NCI-H128 (cell line): ENCODE results near the gene MCU.
"Not testable (repeated sequence)": the region's sequence is repeated elsewhere in the genome, so short reads cannot be mapped to it uniquely, and the experiment has no call there.

Experiments used
- DNase-seq: peaks from one replicate; lab custom pipeline; 2025; ENCODE audit not compliant: unreplicated experiment; lab: John Stamatoyannopoulos, UW

MCU gene

GRCh38 chr10:72890086-72890485 lies 198.1 kb downstream of the MCU start:
- DNase-seq = no peak

GRCh38 chr10:72893136-72893798 lies 201.3 kb downstream of the MCU start, which contains the start of gene OIT3:
Gene OIT3, plus strand, starts transcription at chr10:72893739. Its CDS starts 60 bp downstream, at chr10:72893799.
- DNase-seq = no peak

- DNase-seq = no peak
Observed at GRCh38 chr10:72895236-72895850, 203.4 kb downstream of the MCU start.

- no peak for DNase-seq
Observed at GRCh38 chr10:72898616-72899015, 206.7 kb downstream of the MCU start.

- DNase-seq = no peak
Observed at GRCh38 chr10:72899545-72899944, 207.6 kb downstream of the MCU start.

GRCh38 chr10:72903941-72904446 lies 212.1 kb downstream of the MCU start:
- DNase-seq = not testable (repeated sequence)

- DNase-seq = no peak
Observed at GRCh38 chr10:72904806-72905205, 212.9 kb downstream of the MCU start.

GRCh38 chr10:72906446-72906845 lies 214.5 kb downstream of the MCU start:
- no peak for DNase-seq

GRCh38 chr10:72910705-72911104 lies 218.8 kb downstream of the MCU start:
- DNase-seq = no peak

GRCh38 chr10:72911758-72912157 lies 219.8 kb downstream of the MCU start:
- DNase-seq = no peak

GRCh38 chr10:72912736-72913135 lies 220.8 kb downstream of the MCU start:
- no peak for DNase-seq

- DNase-seq = no peak
Observed at GRCh38 chr10:72913287-72913686, 221.3 kb downstream of the MCU start.

GRCh38 chr10:72917201-72917600 lies 225.3 kb downstream of the MCU start:
- not testable (repeated sequence) for DNase-seq

GRCh38 chr10:72917803-72918332 lies 225.9 kb downstream of the MCU start:
- DNase-seq = not testable (repeated sequence)

GRCh38 chr10:72918352-72918751 lies 226.4 kb downstream of the MCU start:
- DNase-seq = no peak

GRCh38 chr10:72921147-72921683 lies 229.3 kb downstream of the MCU start:
- DNase-seq = not testable (repeated sequence)

- DNase-seq = no peak
Observed at GRCh38 chr10:72924351-72924750, 232.4 kb downstream of the MCU start.

- no peak for DNase-seq
Observed at GRCh38 chr10:72925951-72926465, 234.1 kb downstream of the MCU start.

- DNase-seq = no peak
Observed at GRCh38 chr10:72927485-72927884, 235.5 kb downstream of the MCU start.

- DNase-seq = no peak
Observed at GRCh38 chr10:72928798-72929197, 236.9 kb downstream of the MCU start.

GRCh38 chr10:72930276-72930675 lies 238.3 kb downstream of the MCU start:
- DNase-seq = no peak
